LNCaP clone FGC (cell line): Measurements from ENCODE around the gene SPATA2L.
"Not testable (repeated sequence)": the region's sequence is repeated elsewhere in the genome, so short reads cannot be mapped to it uniquely, and the experiment has no call there.

Source experiments
- DNase-seq: peaks from one replicate; pipeline ENCODE4 v3.0.0-alpha.2; 2011; ENCODE audit warnings: low read depth
- H3K4me3 ChIP-seq: 2 replicates; pipeline ENCODE4 v1.5.1; 2011; ENCODE audit warnings: mild to moderate bottlenecking, low read depth, low read length, control low read depth
- CTCF ChIP-seq: IDR thresholded peaks from 2 replicates; pipeline ENCODE4 v1.5.1; 2012; ENCODE audit warnings: mild to moderate bottlenecking; ENCODE audit not compliant: control insufficient read depth, insufficient read depth; ENCODE audit errors: extremely low read depth

SPATA2L gene

GRCh38 chr16:89697616-89698331 is 3.7 kb downstream of the SPATA2L start:
- H3K4me3 ChIP-seq: no peak overlapping the region
- no peak for TF ChIP-seq CTCF
- DNase-seq: no peak

GRCh38 chr16:89697161-89697615 is 4.3 kb downstream of the SPATA2L start:
- TF ChIP-seq CTCF: no peak
- no peak for DNase-seq
- H3K4me3 ChIP-seq: no peak overlapping the region

- no peak for DNase-seq
- no peak for TF ChIP-seq CTCF
- no peak overlapping the region for H3K4me3 ChIP-seq
These were observed 4.8 kb downstream of the SPATA2L start for GRCh38 chr16:89696670-89697128.

- TF ChIP-seq CTCF: no peak
- no peak for DNase-seq
- no peak overlapping the region for H3K4me3 ChIP-seq
These were observed 5.4 kb downstream of the SPATA2L start for GRCh38 chr16:89695875-89696669.

- no peak overlapping the region for H3K4me3 ChIP-seq
- no peak for TF ChIP-seq CTCF
- DNase-seq: no peak
These were observed 6.2 kb downstream of the SPATA2L start for GRCh38 chr16:89695086-89695874.

GRCh38 chr16:89694784-89695085 is 6.8 kb downstream of the SPATA2L start:
- not testable (repeated sequence) for DNase-seq, H3K4me3 ChIP-seq
